Measurements from ENCODE around the gene UMODL1.
"Not testable (repeated sequence)": the region's sequence is repeated elsewhere in the genome, so short reads cannot be mapped to it uniquely, and the experiment has no call there.

The UMODL1 gene

DNA sequence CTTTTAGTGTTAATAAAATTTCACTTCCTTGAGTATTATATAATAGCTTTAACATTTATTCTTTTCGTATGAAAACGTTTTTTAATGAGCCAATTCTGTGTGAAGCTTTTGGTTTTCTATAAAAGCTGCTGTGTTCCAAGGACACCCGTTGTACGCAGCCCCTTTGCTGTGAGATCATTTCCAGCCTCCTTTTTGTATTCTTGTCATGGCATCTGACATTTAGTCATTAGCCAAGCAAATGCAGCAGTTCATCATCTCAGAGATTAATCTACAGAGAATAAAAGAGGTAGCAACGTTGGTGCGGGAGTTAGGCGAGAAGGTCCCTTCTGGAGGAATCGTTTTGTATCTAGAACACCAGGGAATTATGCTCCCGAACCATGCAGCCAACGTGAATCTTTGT lies 1.3 kb upstream of the UMODL1 start:
- no peaks in the 10 kb centered on the region for H3K36me3 ChIP-seq (ENCODE audit: control insufficient read depth in 2 of 2, insufficient read depth in 2 of 2, low read length in 2 of 2)
- peaks cover 9 to 11% of the 10 kb centered on the region in 2 donors for H3K27me3 ChIP-seq (ENCODE audit: control insufficient read depth in 1 of 2, insufficient read depth in 2 of 2, low read length in 2 of 2)
- H3K4me1 ChIP-seq (ENCODE audit: control insufficient read depth, insufficient read depth, low read length) = no peaks in the 10 kb centered on the region
- no peak overlapping the region for H3K9ac ChIP-seq (ENCODE audit: low read length in 2 of 2)
- H3K4me3 ChIP-seq (ENCODE audit: low read length in 2 of 2) = no peak overlapping the region
- H3K27ac ChIP-seq (ENCODE audit: low read length) = no peak overlapping the region
- no peaks in the 10 kb centered on the region for H3K9me3 ChIP-seq (ENCODE audit: control insufficient read depth in 2 of 2, low read length in 2 of 2)

DNA sequence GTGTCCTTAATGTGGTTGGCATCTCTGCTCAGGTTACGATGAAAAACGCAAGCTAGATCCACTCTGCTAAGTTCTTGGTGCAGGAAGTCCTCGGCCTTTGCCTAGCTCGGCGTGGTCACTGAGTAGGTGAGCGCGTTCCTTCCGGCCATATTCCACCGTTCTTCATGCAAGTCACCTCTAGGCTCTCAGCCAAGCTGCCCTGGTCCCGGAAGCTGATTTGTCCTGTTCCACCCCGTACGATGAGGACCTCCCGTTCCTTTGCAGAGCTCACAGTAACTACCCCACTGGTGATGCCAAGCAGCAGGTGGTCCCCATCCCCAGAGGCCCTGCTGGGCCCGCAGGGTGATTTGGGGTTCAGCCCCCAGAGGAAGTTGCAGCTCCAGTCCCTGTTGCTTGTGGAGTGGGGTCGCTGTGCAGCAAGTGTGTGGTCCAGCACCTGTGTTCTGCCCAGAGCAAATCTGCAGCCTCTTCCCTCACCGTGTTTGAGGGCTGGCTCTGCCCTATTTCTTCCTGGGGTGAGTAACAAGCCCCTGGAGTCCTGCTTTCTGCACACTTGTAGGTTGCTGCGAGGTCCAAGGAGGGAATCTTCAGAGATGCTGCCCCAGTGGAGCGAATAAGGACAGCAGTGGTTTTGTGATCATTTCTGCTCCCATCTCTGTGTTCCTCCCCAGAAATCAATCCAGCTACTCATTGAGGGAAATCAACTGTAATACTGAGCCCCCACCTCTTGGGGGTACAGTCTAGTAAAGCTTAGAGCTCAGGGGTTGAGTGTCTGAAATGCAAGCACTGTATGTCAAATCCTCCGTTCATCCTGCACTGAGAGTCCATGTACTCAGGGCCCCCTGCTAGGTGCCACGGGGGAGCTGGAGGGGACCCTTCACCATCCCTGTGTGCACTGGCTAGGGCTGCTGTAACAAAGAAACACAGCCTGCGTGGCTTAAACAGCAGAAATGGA lies 2.3 kb downstream of the UMODL1 start:
- Histone ChIP-seq H3K9me3 (ENCODE audit: control insufficient read depth in 2 of 2, low read length in 2 of 2) (no peaks in the 10 kb centered on the region), H3K36me3 (ENCODE audit: control insufficient read depth in 2 of 2, insufficient read depth in 2 of 2, low read length in 2 of 2) (no peaks in the 10 kb centered on the region), H3K27me3 (ENCODE audit: control insufficient read depth in 1 of 2, insufficient read depth in 2 of 2, low read length in 2 of 2) (peaks cover 4 to 11% of the 10 kb centered on the region in 2 donors), H3K4me3 (ENCODE audit: low read length in 2 of 2) (no peak overlapping the region), H3K4me1 (ENCODE audit: control insufficient read depth, insufficient read depth, low read length) (no peaks in the 10 kb centered on the region), H3K9ac (ENCODE audit: low read length in 2 of 2) (no peak overlapping the region), H3K27ac (ENCODE audit: low read length) (no peak overlapping the region)

DNA sequence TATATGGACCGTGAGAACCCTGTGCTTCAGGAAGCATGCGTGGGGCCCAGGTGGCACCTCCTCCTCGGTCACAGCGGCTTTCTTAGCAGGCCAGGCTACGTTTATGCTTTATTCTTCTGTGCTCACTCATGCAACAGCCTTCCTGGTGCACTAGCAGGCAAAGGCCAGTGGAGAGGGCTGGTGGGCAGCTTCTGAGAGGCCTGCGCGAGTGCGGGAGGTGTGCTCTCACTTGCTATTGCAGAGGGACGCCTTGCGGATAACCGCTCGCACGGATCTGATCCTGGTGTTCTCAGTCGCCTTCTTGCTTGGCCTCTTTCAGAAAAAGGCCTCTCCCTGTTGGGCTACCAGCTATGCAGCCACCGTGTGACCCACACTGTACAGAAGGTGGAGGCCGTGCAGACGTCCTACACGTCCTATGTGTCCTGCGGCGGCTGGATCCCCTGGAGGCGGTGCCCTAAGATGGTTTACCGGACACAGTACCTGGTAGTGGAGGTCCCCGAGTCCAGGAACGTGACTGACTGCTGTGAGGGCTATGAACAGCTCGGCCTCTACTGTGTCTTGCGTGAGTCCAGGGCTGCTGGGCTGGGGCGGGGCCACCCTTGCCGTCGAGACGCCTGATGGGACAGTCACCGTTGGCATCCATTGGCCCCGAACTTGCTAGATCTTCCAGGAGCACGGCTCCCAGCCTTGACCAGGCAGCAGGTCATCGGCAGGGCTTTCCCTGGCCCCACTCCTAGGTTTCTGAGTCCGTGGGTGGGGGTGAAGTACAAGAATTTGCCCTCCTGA lies 4.8 kb downstream of the UMODL1 start:
- Histone ChIP-seq H3K4me3 (ENCODE audit: low read length in 2 of 2) (no peak overlapping the region), H3K27ac (ENCODE audit: low read length) (no peak overlapping the region), H3K27me3 (ENCODE audit: control insufficient read depth in 1 of 2, insufficient read depth in 2 of 2, low read length in 2 of 2) (peaks cover 2 to 11% of the 10 kb centered on the region in 2 donors), H3K9me3 (ENCODE audit: control insufficient read depth in 2 of 2, low read length in 2 of 2) (no peaks in the 10 kb centered on the region), H3K4me1 (ENCODE audit: control insufficient read depth, insufficient read depth, low read length) (peaks cover 3% of the 10 kb centered on the region), H3K9ac (ENCODE audit: low read length in 2 of 2) (no peak overlapping the region), H3K36me3 (ENCODE audit: control insufficient read depth in 2 of 2, insufficient read depth in 2 of 2, low read length in 2 of 2) (no peaks in the 10 kb centered on the region)

DNA sequence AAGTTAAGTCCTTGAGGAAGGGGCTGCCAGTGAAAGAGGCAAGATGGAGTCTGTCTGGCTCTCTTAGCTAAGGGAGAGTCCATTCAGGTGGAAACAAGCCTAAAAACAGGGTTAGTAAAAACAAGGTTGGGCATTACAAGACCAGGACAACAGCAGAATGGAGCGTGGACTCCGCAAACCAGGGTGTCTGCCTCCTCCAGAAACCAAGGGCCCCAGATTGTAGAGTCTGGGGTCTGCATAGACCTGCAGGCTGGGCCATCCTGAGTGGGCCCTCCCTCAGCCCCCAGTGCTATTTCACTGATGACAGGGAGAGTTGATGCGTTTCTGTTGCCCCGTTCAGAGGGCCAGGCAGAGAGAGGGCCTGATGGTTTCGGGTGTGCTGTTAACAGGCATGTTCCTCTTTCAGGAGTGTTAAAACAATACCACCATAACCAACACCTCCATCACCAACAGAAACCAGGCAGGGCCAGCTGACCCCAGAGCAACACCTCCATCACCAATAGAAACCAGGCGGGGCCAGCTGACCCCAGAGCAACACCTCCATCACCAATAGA lies 6.6 kb downstream of the UMODL1 start:
- not testable (repeated sequence) for H3K9ac ChIP-seq (ENCODE audit: low read length in 2 of 2); H3K4me1 ChIP-seq (ENCODE audit: control insufficient read depth, insufficient read depth, low read length); H3K36me3 ChIP-seq (ENCODE audit: control insufficient read depth in 2 of 2, insufficient read depth in 2 of 2, low read length in 2 of 2); H3K4me3 ChIP-seq (ENCODE audit: low read length in 2 of 2); H3K27ac ChIP-seq (ENCODE audit: low read length); H3K9me3 ChIP-seq (ENCODE audit: control insufficient read depth in 2 of 2, low read length in 2 of 2)
- H3K27me3 ChIP-seq (ENCODE audit: control insufficient read depth in 1 of 2, insufficient read depth in 2 of 2, low read length in 2 of 2) = peaks cover 4 to 11% of the 10 kb centered on the region in 2 donors

DNA sequence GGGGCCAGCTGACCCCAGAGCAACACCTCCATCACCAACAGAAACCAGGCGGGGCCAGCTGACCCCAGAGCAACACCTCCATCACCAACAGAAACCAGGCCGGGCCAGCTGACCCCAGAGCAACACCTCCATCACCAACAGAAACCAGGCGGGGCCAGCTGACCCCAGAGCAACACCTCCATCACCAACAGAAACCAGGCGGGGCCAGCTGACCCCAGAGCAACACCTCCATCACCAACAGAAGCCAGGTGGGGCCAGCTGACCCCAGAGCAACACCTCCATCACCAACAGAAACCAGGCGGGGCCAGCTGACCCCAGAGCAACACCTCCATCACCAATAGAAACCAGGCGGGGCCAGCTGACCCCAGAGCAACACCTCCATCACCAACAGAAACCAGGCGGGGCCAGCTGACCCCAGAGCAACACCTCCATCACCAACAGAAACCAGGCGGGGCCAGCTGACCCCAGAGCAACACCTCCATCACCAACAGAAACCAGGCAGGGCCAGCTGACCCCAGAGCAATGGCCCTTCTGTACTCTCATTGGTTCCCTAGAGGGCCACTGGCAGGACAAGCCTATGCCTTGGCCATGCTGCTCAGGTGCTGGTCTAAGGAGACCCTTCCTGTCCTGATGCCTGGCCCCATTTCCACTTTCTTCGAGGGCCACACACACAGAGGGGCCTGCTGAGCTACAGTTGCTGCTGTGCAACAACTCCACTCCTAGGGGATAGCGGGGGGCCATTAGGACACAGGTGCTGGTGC lies 7.3 kb downstream of the UMODL1 start:
- H3K9me3 ChIP-seq (ENCODE audit: control insufficient read depth in 2 of 2, low read length in 2 of 2); H3K4me3 ChIP-seq (ENCODE audit: low read length in 2 of 2): not testable (repeated sequence)

DNA sequence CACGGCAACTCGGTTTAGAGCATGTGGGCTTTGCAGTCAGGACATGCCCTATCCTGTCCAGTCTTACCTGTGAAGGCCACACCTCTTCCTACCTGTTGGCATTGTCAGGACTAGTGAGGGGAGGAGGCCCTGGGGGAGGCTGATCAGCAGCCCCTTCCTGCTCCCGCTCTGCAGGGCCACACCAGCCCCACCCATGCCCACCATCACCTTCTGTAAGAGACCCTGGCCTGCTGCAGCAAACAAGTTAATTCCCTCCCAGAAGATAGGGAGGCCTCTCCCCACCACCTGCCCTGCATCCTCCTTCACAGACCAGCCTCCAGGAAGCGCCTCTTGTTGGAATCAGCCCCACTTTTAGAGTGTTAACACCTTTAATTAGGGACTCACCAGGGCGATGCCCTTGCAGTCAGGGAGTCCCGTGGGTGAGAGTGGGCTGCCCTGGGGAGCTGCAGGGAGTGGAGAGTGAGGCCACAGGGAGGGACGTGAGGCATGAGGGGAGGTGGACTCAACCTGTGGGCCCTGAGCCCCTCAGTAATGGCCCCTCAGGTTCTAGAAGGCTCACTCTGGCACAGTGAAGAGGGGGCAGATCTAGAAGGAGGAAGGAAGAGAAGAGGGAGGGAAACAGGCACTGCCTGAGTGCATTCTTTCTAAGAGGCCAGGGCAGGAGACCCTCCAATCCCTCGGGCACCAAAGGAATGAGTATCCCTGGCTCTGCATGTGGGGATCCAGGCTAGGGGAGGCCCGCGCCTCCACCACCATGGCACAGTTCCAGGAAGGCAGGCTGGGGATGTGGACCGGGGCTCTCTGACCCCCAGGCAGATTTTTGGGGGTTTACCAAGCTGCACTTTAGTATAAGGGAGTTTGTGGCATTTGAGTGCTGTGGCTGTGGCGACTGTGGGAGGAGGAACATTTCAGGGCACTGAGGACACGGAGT lies 8.2 kb downstream of the UMODL1 start:
- no peak overlapping the region for H3K4me3 ChIP-seq (ENCODE audit: low read length in 2 of 2)
- no peak overlapping the region for H3K9ac ChIP-seq (ENCODE audit: low read length in 2 of 2)
- no peak overlapping the region for H3K27ac ChIP-seq (ENCODE audit: low read length)
- no peaks in the 10 kb centered on the region for H3K9me3 ChIP-seq (ENCODE audit: control insufficient read depth in 2 of 2, low read length in 2 of 2)
- H3K27me3 ChIP-seq (ENCODE audit: control insufficient read depth in 1 of 2, insufficient read depth in 2 of 2, low read length in 2 of 2) = peaks cover 0 to 2% of the 10 kb centered on the region in 2 donors
- H3K36me3 ChIP-seq (ENCODE audit: control insufficient read depth in 2 of 2, insufficient read depth in 2 of 2, low read length in 2 of 2) = no peaks in the 10 kb centered on the region
- H3K4me1 ChIP-seq (ENCODE audit: control insufficient read depth, insufficient read depth, low read length) = peaks cover 3% of the 10 kb centered on the region

More for the DNA sequence above, 7.3 kb downstream of the UMODL1 start:
- not testable (repeated sequence) for H3K27me3 ChIP-seq (ENCODE audit: control insufficient read depth in 1 of 2, insufficient read depth in 2 of 2, low read length in 2 of 2); H3K4me1 ChIP-seq (ENCODE audit: control insufficient read depth, insufficient read depth, low read length); H3K9ac ChIP-seq (ENCODE audit: low read length in 2 of 2); H3K27ac ChIP-seq (ENCODE audit: low read length); H3K36me3 ChIP-seq (ENCODE audit: control insufficient read depth in 2 of 2, insufficient read depth in 2 of 2, low read length in 2 of 2)

DNA sequence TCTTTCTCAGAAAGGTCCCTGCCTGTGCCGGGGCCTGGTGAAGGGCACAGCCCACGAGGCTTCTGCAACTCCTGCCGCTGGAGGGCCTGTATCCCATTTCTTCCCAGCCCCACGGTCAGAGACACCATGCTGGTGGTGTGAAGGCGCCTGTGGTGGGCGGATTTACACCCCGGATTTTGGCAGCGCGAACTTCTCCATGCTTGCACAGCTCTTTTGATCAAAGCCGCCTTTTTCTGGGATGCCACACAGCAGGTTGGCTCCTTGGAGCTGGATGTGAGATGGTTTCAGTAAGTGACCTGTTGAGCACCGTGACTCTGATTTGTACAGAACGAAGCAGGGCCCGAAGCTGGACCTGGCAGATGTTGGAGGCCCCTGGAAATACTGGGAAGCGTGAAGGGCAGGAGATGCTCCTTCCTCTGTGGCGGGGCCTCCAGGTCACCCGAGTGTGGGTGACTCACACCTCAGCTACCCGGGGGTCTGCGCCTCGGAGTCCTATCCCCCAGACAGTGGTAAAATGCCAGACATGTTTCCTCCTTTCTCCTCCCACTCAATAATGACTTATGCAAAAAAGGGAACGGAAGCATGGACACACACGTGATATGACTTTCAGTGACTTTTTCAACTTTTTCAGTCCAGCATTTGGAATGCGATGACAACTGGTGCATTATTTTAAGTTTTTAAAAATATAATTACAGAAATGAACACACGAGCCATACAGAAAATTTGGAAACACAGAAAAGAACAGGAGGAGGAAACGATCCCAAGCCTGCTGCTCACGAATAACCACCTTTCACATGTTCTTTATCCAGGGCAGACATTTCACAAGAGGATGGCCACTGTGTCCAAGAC lies 9.0 kb downstream of the UMODL1 start:
- no peak overlapping the region for H3K9ac ChIP-seq (ENCODE audit: low read length in 2 of 2)
- H3K4me1 ChIP-seq (ENCODE audit: control insufficient read depth, insufficient read depth, low read length) = peaks cover 3% of the 10 kb centered on the region
- no peak overlapping the region for H3K27ac ChIP-seq (ENCODE audit: low read length)
- H3K27me3 ChIP-seq (ENCODE audit: control insufficient read depth in 1 of 2, insufficient read depth in 2 of 2, low read length in 2 of 2) = peaks cover 0 to 2% of the 10 kb centered on the region in 2 donors
- no peaks in the 10 kb centered on the region for H3K9me3 ChIP-seq (ENCODE audit: control insufficient read depth in 2 of 2, low read length in 2 of 2)
- no peaks in the 10 kb centered on the region for H3K36me3 ChIP-seq (ENCODE audit: control insufficient read depth in 2 of 2, insufficient read depth in 2 of 2, low read length in 2 of 2)
- H3K4me3 ChIP-seq (ENCODE audit: low read length in 2 of 2) = no peak overlapping the region

DNA sequence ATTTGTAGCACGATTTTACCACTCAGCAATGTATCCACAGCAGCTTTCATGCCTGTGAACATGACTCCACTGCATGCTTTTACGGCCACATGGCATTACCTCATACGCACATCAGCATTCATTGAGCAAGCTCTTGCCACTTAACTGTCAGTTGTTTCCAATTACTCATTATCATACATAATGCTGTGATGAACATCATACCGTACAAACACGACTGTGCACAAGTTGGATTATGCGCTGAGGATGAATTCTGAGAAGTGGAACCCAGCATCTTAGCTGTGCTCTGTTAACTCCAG lies 9.6 kb downstream of the UMODL1 start:
- Histone ChIP-seq H3K4me3 (ENCODE audit: low read length in 2 of 2) (no peak overlapping the region), H3K9me3 (ENCODE audit: control insufficient read depth in 2 of 2, low read length in 2 of 2) (no peaks in the 10 kb centered on the region), H3K27me3 (ENCODE audit: control insufficient read depth in 1 of 2, insufficient read depth in 2 of 2, low read length in 2 of 2) (peaks cover 0 to 2% of the 10 kb centered on the region in 2 donors), H3K27ac (ENCODE audit: low read length) (no peak overlapping the region), H3K4me1 (ENCODE audit: control insufficient read depth, insufficient read depth, low read length) (peaks cover 3% of the 10 kb centered on the region), H3K9ac (ENCODE audit: low read length in 2 of 2) (no peak overlapping the region), H3K36me3 (ENCODE audit: control insufficient read depth in 2 of 2, insufficient read depth in 2 of 2, low read length in 2 of 2) (no peaks in the 10 kb centered on the region)

DNA sequence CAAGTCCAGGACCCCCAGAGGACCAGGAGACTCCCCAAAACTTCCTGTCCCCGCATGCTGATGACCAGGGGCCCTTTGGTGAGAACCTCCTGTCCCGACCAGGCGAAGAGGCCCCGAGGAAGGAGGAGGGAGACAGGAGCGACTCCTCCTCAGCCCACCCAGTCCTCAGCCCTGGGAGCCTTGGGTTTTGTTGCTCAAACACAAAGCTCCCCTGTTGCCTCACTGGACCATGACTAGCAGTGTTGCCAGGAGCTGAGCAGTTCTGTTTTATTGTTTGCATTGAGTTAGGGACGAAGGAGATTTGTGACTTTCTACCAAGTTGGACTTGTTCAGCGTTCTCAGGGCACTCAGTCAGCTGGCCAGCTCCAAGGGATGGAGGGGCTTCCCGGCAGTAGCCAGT lies 10.0 kb downstream of the UMODL1 start:
- H3K9ac ChIP-seq (ENCODE audit: low read length in 2 of 2) = no peak overlapping the region
- H3K27me3 ChIP-seq (ENCODE audit: control insufficient read depth in 1 of 2, insufficient read depth in 2 of 2, low read length in 2 of 2) = peaks cover 0 to 2% of the 10 kb centered on the region in 2 donors
- H3K9me3 ChIP-seq (ENCODE audit: control insufficient read depth in 2 of 2, low read length in 2 of 2) = no peaks in the 10 kb centered on the region
- H3K27ac ChIP-seq (ENCODE audit: low read length) = no peak overlapping the region
- no peaks in the 10 kb centered on the region for H3K36me3 ChIP-seq (ENCODE audit: control insufficient read depth in 2 of 2, insufficient read depth in 2 of 2, low read length in 2 of 2)
- peaks cover 3% of the 10 kb centered on the region for H3K4me1 ChIP-seq (ENCODE audit: control insufficient read depth, insufficient read depth, low read length)
- H3K4me3 ChIP-seq (ENCODE audit: low read length in 2 of 2) = no peak overlapping the region
